Ishikawa (cell line): ENCODE measurements around the gene CAPZB.
A peak's percentile ranks its signal among the peaks of the same experiment; 100 is the strongest.

Source experiments
- CEBPB ChIP-seq: IDR thresholded peaks from 2 replicates; pipeline ENCODE4 v1.6.1; 2012
- CREB1 ChIP-seq: IDR thresholded peaks from 2 replicates; pipeline ENCODE4 v1.6.1; 2012; ENCODE audit warnings: low read depth
- EGR1 ChIP-seq: IDR thresholded peaks from 2 replicates; pipeline ENCODE4 v1.6.1; 2012
- EP300 ChIP-seq: IDR thresholded peaks from 2 replicates; pipeline ENCODE4 v1.6.1; 2012; ENCODE audit warnings: borderline replicate concordance
- FOXM1 ChIP-seq: IDR thresholded peaks from 2 replicates; pipeline ENCODE4 v1.6.1; 2012; ENCODE audit warnings: low read depth, borderline replicate concordance
- NFIC ChIP-seq: IDR thresholded peaks from 2 replicates; pipeline ENCODE4 v1.6.1; 2012
- RAD21 ChIP-seq: IDR thresholded peaks from 2 replicates; pipeline ENCODE4 v1.6.1; 2012; ENCODE audit warnings: low read depth
- TAF1 ChIP-seq: IDR thresholded peaks from 2 replicates; pipeline ENCODE4 v1.6.1; 2012; ENCODE audit warnings: low read depth, mild to moderate bottlenecking
- TCF12 ChIP-seq: IDR thresholded peaks from 2 replicates; pipeline ENCODE4 v1.6.1; 2012; ENCODE audit warnings: low read depth
- TEAD4 ChIP-seq: IDR thresholded peaks from 2 replicates; pipeline ENCODE4 v1.6.1; 2012
- USF1 ChIP-seq: IDR thresholded peaks from 2 replicates; pipeline ENCODE4 v1.6.1; 2012
- YY1 ChIP-seq: IDR thresholded peaks from 2 replicates; pipeline ENCODE4 v1.6.1; 2012; ENCODE audit warnings: low read depth
- ZBTB7A ChIP-seq: IDR thresholded peaks from 2 replicates; pipeline ENCODE4 v1.6.1; 2012; ENCODE audit warnings: low read depth
- TF ChIP-seq, protein P1 (sequence below): IDR thresholded peaks from 2 replicates; pipeline ENCODE4 v1.6.1; 2012
- TF ChIP-seq, protein P2 (sequence below): IDR thresholded peaks from 2 replicates; pipeline ENCODE4 v1.6.1; 2012; ENCODE audit warnings: low read depth, mild to moderate bottlenecking

CAPZB gene

GRCh38 chr1:19495799-19496526, 10.6 kb upstream of the CAPZB start:
- TF ChIP-seq EGR1 (no peak), NFIC (no peak), USF1 (no peak), FOXM1 (no peak), CREB1 (no peak), EP300 (no peak), TAF1 (no peak), TEAD4 (no peak), RAD21 (no peak), CEBPB (no peak), TCF12 (no peak), YY1 (no peak), ZBTB7A (no peak)
- TF ChIP-seq, protein P1, sequence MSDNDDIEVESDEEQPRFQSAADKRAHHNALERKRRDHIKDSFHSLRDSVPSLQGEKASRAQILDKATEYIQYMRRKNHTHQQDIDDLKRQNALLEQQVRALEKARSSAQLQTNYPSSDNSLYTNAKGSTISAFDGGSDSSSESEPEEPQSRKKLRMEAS = no peak
- TF ChIP-seq, protein P2, sequence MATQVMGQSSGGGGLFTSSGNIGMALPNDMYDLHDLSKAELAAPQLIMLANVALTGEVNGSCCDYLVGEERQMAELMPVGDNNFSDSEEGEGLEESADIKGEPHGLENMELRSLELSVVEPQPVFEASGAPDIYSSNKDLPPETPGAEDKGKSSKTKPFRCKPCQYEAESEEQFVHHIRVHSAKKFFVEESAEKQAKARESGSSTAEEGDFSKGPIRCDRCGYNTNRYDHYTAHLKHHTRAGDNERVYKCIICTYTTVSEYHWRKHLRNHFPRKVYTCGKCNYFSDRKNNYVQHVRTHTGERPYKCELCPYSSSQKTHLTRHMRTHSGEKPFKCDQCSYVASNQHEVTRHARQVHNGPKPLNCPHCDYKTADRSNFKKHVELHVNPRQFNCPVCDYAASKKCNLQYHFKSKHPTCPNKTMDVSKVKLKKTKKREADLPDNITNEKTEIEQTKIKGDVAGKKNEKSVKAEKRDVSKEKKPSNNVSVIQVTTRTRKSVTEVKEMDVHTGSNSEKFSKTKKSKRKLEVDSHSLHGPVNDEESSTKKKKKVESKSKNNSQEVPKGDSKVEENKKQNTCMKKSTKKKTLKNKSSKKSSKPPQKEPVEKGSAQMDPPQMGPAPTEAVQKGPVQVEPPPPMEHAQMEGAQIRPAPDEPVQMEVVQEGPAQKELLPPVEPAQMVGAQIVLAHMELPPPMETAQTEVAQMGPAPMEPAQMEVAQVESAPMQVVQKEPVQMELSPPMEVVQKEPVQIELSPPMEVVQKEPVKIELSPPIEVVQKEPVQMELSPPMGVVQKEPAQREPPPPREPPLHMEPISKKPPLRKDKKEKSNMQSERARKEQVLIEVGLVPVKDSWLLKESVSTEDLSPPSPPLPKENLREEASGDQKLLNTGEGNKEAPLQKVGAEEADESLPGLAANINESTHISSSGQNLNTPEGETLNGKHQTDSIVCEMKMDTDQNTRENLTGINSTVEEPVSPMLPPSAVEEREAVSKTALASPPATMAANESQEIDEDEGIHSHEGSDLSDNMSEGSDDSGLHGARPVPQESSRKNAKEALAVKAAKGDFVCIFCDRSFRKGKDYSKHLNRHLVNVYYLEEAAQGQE = no peak

- TF ChIP-seq TAF1 (no peak), CEBPB (no peak), USF1 (peak; percentile 7; the same call in 1 of the 2 replicates)
Measured at GRCh38 chr1:19495000-19495656, 9.8 kb upstream of the CAPZB start.

DNA sequence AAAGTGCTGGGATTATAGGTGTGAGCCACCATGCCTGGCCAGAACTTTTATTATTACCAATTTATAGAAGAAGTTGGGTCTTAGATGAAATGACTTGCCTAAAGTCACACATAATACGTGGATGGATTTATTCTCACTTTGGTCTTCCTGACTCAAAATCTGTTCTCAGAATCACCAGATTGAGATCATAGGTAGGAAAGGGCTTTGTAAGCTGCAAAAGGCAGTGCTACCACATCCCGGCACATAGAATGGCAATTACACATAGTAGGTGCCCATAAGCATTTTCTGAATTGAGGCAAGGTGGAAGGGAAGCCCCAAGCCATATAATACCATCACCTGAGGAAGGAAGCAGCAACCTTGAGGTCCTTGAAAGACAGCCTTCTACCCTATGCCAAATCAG, 8.2 kb upstream of the CAPZB start:
- TF ChIP-seq EP300 = no peak
- no peak for TF ChIP-seq YY1
- TF ChIP-seq USF1 = no peak
- TF ChIP-seq NFIC = no peak
- TF ChIP-seq CEBPB = no peak
- no peak for TF ChIP-seq RAD21
- TF ChIP-seq EGR1 = no peak
- TF ChIP-seq, protein P1 = no peak

DNA sequence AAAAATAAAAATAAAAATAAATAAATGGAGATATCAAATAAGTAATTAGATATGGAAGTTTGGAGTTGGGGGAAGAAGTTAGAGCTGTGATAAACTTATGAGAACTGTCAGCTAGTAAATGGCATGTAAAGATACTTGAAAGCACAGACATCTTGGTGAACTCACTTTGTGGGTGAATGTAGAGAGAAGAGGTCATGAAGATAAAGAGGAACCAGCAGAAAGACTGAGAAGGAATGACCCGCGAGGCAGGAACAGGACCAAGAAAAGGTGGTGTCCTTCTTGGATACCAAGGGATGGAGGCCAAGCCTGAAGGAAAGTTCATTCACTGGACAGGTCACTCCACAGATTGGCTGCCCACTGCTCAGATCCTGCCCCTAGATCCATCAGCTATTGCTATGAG, 4.7 kb upstream of the CAPZB start:
- no peak for TF ChIP-seq TAF1

DNA sequence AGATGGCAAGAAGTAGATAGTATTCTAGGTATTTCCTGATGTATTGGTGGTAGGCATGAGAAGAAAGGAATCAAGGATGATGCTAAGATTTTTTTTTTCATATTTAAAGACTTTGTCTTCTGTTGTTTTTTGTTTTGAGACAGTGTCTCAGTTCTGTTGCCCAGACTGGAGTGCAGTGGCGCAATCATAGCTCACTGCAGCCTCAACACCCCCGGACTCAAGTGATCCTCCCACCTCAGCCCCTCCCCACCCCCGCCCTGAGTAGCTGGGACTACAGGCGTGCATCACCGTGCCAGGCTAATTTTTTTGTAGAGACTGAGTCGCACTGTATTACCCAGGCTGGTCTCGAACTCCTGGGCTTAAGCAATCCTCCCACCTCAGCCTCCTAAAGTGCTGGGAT, 2.8 kb upstream of the CAPZB start:
- TF ChIP-seq, protein P1 = no peak
- no peak for TF ChIP-seq CREB1
- TF ChIP-seq TEAD4 = no peak
- no peak for TF ChIP-seq TAF1
- no peak for TF ChIP-seq EP300
- no peak for TF ChIP-seq NFIC
- TF ChIP-seq YY1 = no peak
- TF ChIP-seq, protein P2 = no peak
- no peak for TF ChIP-seq ZBTB7A
- TF ChIP-seq CEBPB = no peak
- TF ChIP-seq FOXM1 = no peak
- no peak for TF ChIP-seq TCF12
- no peak for TF ChIP-seq EGR1
- no peak for TF ChIP-seq USF1
- TF ChIP-seq RAD21 = no peak
